HUES48 (cell line): ENCODE measurements around the gene CCDC39.
"Not testable (repeated sequence)": the region's sequence is repeated elsewhere in the genome, so short reads cannot be mapped to it uniquely, and the experiment has no call there.

Experiments
- H3K27ac ChIP-seq: one replicate; pipeline ENCODE4 v1.7.0; 2013; ENCODE audit warnings: low read depth, low read length, inconsistent platforms
- H3K27me3 ChIP-seq: 2 replicates; pipeline ENCODE4 v1.6.1; 2013; ENCODE audit warnings: mild to moderate bottlenecking, low read length; ENCODE audit not compliant: control insufficient read depth, insufficient read depth
- H3K36me3 ChIP-seq: 2 replicates; pipeline ENCODE4 v1.6.1; 2013; ENCODE audit warnings: low read length; ENCODE audit not compliant: control insufficient read depth, insufficient read depth
- H3K4me1 ChIP-seq: 2 replicates; pipeline ENCODE4 v1.6.1; 2013; ENCODE audit warnings: mild to moderate bottlenecking, low read length; ENCODE audit not compliant: control insufficient read depth, insufficient read depth
- H3K4me3 ChIP-seq: 2 replicates; pipeline ENCODE4 v1.5.1; 2013; ENCODE audit warnings: mild to moderate bottlenecking, low read depth, low read length
- H3K9ac ChIP-seq: 2 replicates; pipeline ENCODE4 v1.6.1; 2013; ENCODE audit warnings: mild to moderate bottlenecking, low read depth, low read length, moderate library complexity
- H3K9me3 ChIP-seq: 2 replicates; pipeline ENCODE4 v1.6.1; 2013; ENCODE audit warnings: low read length; ENCODE audit not compliant: control insufficient read depth, insufficient read depth

Gene CCDC39

GRCh38 chr3:180626844-180627243 lies 52.4 kb downstream of the CCDC39 start:
- no peak overlapping the region for H3K4me3 ChIP-seq
- H3K27ac ChIP-seq, result no peak overlapping the region
- H3K27me3 ChIP-seq, result no peaks in the 10 kb centered on the region
- no peaks in the 10 kb centered on the region for H3K9me3 ChIP-seq
- H3K9ac ChIP-seq, result no peak overlapping the region
- H3K36me3 ChIP-seq, result no peaks in the 10 kb centered on the region
- H3K4me1 ChIP-seq, result no peaks in the 10 kb centered on the region

- H3K9me3 ChIP-seq, result no peaks in the 10 kb centered on the region
- no peaks in the 10 kb centered on the region for H3K27me3 ChIP-seq
- H3K9ac ChIP-seq, result no peak overlapping the region
- H3K4me1 ChIP-seq, result no peaks in the 10 kb centered on the region
- no peak overlapping the region for H3K4me3 ChIP-seq
- no peaks in the 10 kb centered on the region for H3K36me3 ChIP-seq
- no peak overlapping the region for H3K27ac ChIP-seq
These were observed 54.6 kb downstream of the CCDC39 start for GRCh38 chr3:180624714-180625113.

- Histone ChIP-seq H3K27ac (no peak overlapping the region), H3K4me3 (no peak overlapping the region), H3K4me1 (no peaks in the 10 kb centered on the region), H3K9me3 (no peaks in the 10 kb centered on the region), H3K27me3 (no peaks in the 10 kb centered on the region), H3K36me3 (peaks cover 7% of the 10 kb centered on the region; the same call in 1 of the 2 replicates), H3K9ac (no peak overlapping the region)
These were observed 59.6 kb downstream of the CCDC39 start for GRCh38 chr3:180619723-180620122.

GRCh38 chr3:180618563-180618962 lies 60.7 kb downstream of the CCDC39 start:
- H3K27ac ChIP-seq, H3K4me1 ChIP-seq, H3K9me3 ChIP-seq, H3K4me3 ChIP-seq, H3K9ac ChIP-seq, H3K27me3 ChIP-seq: not testable (repeated sequence)
- H3K36me3 ChIP-seq, result peaks cover 12% of the 10 kb centered on the region

- H3K27me3 ChIP-seq, result no peaks in the 10 kb centered on the region
- H3K4me1 ChIP-seq, result no peaks in the 10 kb centered on the region
These were observed 62.2 kb downstream of the CCDC39 start for GRCh38 chr3:180617049-180617448.

GRCh38 chr3:180615954-180616353 lies 63.3 kb downstream of the CCDC39 start:
- H3K9ac ChIP-seq, result no peak overlapping the region
- H3K36me3 ChIP-seq, result peaks cover 38% of the 10 kb centered on the region
- H3K27me3 ChIP-seq, result no peaks in the 10 kb centered on the region
- no peak overlapping the region for H3K4me3 ChIP-seq
- no peaks in the 10 kb centered on the region for H3K4me1 ChIP-seq
- no peaks in the 10 kb centered on the region for H3K9me3 ChIP-seq
- no peak overlapping the region for H3K27ac ChIP-seq

More at GRCh38 chr3:180617049-180617448, 62.2 kb downstream of the CCDC39 start:
- no peak overlapping the region for H3K4me3 ChIP-seq
- H3K9me3 ChIP-seq, result no peaks in the 10 kb centered on the region
- H3K36me3 ChIP-seq, result peaks cover 27% of the 10 kb centered on the region
- no peak overlapping the region for H3K27ac ChIP-seq
- H3K9ac ChIP-seq, result no peak overlapping the region

- peaks cover 69% of the 10 kb centered on the region for H3K36me3 ChIP-seq
- H3K9me3 ChIP-seq, result no peaks in the 10 kb centered on the region
These were observed 66.9 kb downstream of the CCDC39 start for GRCh38 chr3:180612364-180612763.

GRCh38 chr3:180611006-180611405 lies 68.3 kb downstream of the CCDC39 start:
- H3K36me3 ChIP-seq, result peaks cover 83% of the 10 kb centered on the region
- no peak overlapping the region for H3K27ac ChIP-seq

More at GRCh38 chr3:180612364-180612763, 66.9 kb downstream of the CCDC39 start:
- H3K27me3 ChIP-seq, result no peaks in the 10 kb centered on the region
- H3K4me1 ChIP-seq, result no peaks in the 10 kb centered on the region
- no peak overlapping the region for H3K9ac ChIP-seq
- no peak overlapping the region for H3K4me3 ChIP-seq
- no peak overlapping the region for H3K27ac ChIP-seq

GRCh38 chr3:180601688-180602666 lies 77.3 kb downstream of the CCDC39 start, which contains the start of gene TTC14:
Gene TTC14 (plus strand): TSS chr3:180602163. CDS start chr3:180602262, 99 bp downstream.
- H3K4me1 ChIP-seq, result 0 out of 2 replicates have a peak, but pooled peaks cover 2% of the 10 kb centered on the region
- H3K27me3 ChIP-seq, result peaks cover 9% of the 10 kb centered on the region; the same call in 1 of the 2 replicates
- no peaks in the 10 kb centered on the region for H3K9me3 ChIP-seq
- H3K36me3 ChIP-seq, result peaks cover 36% of the 10 kb centered on the region
- H3K9ac ChIP-seq, result peak within 1 kb of the TSS; percentile 69
- peak within 1 kb of the TSS; percentile 85 for H3K4me3 ChIP-seq
- H3K27ac ChIP-seq, result peak within 1 kb of the TSS; percentile 88

More at GRCh38 chr3:180611006-180611405, 68.3 kb downstream of the CCDC39 start:
- H3K9ac ChIP-seq, result no peak overlapping the region
- no peaks in the 10 kb centered on the region for H3K9me3 ChIP-seq
- no peaks in the 10 kb centered on the region for H3K4me1 ChIP-seq
- no peaks in the 10 kb centered on the region for H3K27me3 ChIP-seq
- H3K4me3 ChIP-seq, result no peak overlapping the region

GRCh38 chr3:180600473-180600872 lies 78.8 kb downstream of the CCDC39 start:
- H3K9ac ChIP-seq, result no peak overlapping the region
- 0 out of 2 replicates have a peak, but pooled peaks cover 2% of the 10 kb centered on the region for H3K4me1 ChIP-seq

GRCh38 chr3:180595559-180595935 lies 83.7 kb downstream of the CCDC39 start:
- H3K9me3 ChIP-seq, result no peaks in the 10 kb centered on the region
- no peaks in the 10 kb centered on the region for H3K36me3 ChIP-seq
- no peak overlapping the region for H3K4me3 ChIP-seq
- no peak overlapping the region for H3K27ac ChIP-seq
- no peak overlapping the region for H3K9ac ChIP-seq
- H3K27me3 ChIP-seq, result peaks cover 9% of the 10 kb centered on the region; the same call in 1 of the 2 replicates
- no peaks in the 10 kb centered on the region for H3K4me1 ChIP-seq

More at GRCh38 chr3:180600473-180600872, 78.8 kb downstream of the CCDC39 start:
- no peak overlapping the region for H3K27ac ChIP-seq
- peaks cover 9% of the 10 kb centered on the region; the same call in 1 of the 2 replicates for H3K27me3 ChIP-seq
- H3K9me3 ChIP-seq, result no peaks in the 10 kb centered on the region
- H3K36me3 ChIP-seq, result peaks cover 21% of the 10 kb centered on the region
- no peak overlapping the region for H3K4me3 ChIP-seq
